GM18508 (cell line): ENCODE measurements around the gene DDX25.
A peak's percentile ranks its signal among the peaks of the same experiment; 100 is the strongest.
"Not testable (repeated sequence)": the region's sequence is repeated elsewhere in the genome, so short reads cannot be mapped to it uniquely, and the experiment has no call there.

ENCODE experiments used
- ATAC-seq: cut with Tn5 transposase; IDR thresholded peaks from one replicate; pipeline ENCODE4 v1.9.1; 2021; ENCODE audit warnings: moderate number of reproducible peaks; ENCODE audit not compliant: insufficient read depth, unreplicated experiment

DDX25 gene

GRCh38 chr11:125903711-125904659 is at the start of gene DDX25:
TSS of gene DDX25 (plus strand) at chr11:125904508. CDS start at chr11:125904518, 10 bp downstream.
- ATAC-seq = no peak

- ATAC-seq = not testable (repeated sequence)
These were observed 46.6 kb upstream of the DDX25 start for GRCh38 chr11:125857670-125858069.

DNA sequence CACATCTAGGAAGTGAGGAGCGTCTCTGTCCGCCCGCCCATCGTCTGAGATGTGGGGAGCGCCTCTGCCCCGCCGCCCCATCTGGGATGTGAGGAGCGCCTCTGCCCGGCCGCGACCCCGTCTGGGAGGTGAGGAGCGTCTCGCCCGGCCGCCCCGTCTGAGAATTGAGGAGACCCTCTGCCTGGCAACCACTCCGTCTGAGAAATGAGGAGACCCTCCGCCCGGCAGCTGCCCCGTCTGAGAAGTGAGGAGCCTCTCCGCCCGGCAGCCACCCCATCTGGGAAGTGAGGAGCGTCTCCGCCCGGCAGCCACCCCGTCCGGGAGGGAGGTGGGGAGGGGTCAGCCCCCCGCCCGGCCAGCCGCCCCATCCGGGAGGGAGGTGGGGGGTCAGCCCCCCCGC is 41.5 kb upstream of the DDX25 start:
- ATAC-seq = not testable (repeated sequence)

DNA sequence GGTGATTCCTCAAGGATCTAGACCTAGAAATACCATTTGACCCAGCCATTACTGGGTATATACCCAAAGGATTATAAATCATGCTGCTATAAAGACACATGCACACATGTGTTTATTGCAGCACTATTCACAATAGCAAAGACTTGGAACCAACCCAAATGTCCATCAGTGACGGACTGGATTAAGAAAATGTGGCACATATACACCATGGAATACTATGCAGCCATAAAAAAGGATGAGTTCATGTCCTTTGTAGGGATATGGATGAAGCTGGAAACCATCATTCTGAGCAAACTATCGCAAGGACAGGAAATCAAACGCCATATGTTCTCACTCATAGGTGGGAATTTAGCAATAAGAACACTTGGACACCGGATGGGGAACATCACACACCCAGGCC is 39.0 kb upstream of the DDX25 start:
- ATAC-seq = not testable (repeated sequence)

- no peak for ATAC-seq
These were observed 34.8 kb upstream of the DDX25 start for GRCh38 chr11:125869521-125869920.

GRCh38 chr11:125871391-125872137 is 32.7 kb upstream of the DDX25 start:
- no peak for ATAC-seq

GRCh38 chr11:125872138-125872491 is 32.2 kb upstream of the DDX25 start:
- ATAC-seq = no peak

- ATAC-seq = no peak
These were observed 30.3 kb upstream of the DDX25 start for GRCh38 chr11:125873881-125874555.

- ATAC-seq = no peak
These were observed 29.7 kb upstream of the DDX25 start for GRCh38 chr11:125874556-125875124.

DNA sequence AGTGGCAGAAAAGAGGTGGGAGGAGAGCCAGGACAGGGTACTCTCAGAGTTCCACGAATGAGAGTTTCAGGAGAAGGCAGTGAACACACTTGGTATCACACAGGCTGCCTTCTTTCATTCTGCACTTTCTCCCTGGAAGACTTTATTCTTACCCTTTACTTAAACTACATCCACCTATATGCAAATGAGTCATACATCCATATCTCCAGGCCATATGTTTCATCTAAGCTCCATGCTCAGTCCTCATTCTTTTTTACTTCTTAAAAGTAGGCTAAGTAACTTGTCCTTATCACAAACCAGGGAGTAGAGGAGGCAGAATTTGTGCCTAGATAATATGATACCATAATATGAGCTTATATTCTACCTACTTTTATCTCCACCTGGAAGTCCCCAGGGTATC is 23.0 kb upstream of the DDX25 start:
- ATAC-seq = no peak

DNA sequence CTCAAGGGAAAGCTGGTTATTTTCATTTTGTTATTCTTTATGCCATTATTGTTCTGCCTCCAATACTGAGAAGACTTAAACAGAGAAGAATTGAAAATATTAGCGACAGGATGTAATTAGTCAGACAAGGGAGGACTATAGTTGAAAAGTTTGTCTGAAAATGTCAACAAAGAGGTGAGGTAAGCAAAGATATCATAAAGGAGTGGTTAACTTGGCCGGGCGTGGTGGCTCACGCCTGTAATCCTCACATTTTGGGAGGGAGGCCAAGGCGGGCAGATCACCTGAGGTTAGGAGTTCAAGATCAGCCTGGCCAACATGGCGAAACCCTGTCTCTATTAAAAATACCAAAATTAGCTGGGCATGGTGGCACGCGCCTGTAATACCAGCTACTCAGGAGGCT is 20.9 kb upstream of the DDX25 start:
- no peak for ATAC-seq

- ATAC-seq = peak; percentile 1
These were observed 17.3 kb upstream of the DDX25 start for GRCh38 chr11:125886997-125887372.

GRCh38 chr11:125887373-125888324 is 16.7 kb upstream of the DDX25 start, which contains the start of gene HYLS1:
TSS of gene HYLS1 (plus strand) at chr11:125887668. CDS start at chr11:125899369, 11,701 bp downstream.
- ATAC-seq = peak; percentile 80

GRCh38 chr11:125890447-125891100 is 13.7 kb upstream of the DDX25 start:
- ATAC-seq = no peak

- ATAC-seq = no peak
These were observed 12.2 kb upstream of the DDX25 start for GRCh38 chr11:125892071-125892470.

- no peak for ATAC-seq
These were observed 11.3 kb upstream of the DDX25 start for GRCh38 chr11:125892994-125893393.

GRCh38 chr11:125901872-125902271 is 2.4 kb upstream of the DDX25 start:
- no peak for ATAC-seq

DNA sequence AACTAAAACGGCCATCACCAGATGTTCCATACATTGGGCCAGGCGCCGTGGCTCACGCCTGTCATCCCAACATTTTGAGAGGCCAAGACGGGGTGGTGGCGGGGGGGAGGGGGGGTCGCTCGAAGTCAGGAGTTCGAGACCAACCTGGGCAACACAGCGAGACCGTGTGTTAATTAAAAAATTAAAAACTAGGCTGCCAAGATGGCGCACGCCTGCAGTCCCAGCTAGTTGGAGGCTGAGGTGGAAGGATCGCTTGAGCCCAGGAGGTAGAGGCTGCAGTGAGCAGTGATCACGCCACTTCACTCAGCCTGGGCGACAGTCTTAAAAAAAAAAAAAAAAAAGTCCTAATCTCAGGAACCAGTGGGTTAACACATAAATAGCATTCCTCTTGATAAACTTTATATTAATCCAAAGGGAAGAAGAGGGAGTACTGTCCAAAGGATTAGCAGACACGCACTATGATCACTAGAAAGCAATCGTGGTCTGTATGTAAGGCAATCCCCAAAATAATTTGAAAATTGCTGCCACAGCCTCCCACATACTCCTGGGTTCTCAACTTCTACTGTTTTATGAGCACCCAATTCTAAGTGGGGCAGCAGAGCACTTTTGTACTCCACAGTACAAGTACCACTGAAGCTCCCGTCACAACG is 1.9 kb upstream of the DDX25 start:
- ATAC-seq = no peak
